GM12878 (cell line): Measurements from ENCODE around the gene ELOVL5. TPM values are rescaled to one million over a fixed set of nuclear protein-coding genes. Genes with fewer than 3 reads are reported as not detected.

Experiments used
- ATAC-seq: fragments of 200-7000 bp; cut with Tn5 transposase; 3 replicates; pipeline ENCODE4 v1.9.1; 2020; ENCODE audit warnings: mild to moderate bottlenecking, moderate library complexity
- BruUV-seq: library from RNA; stranded (reverse); fragments of 400-500 nt; replicated peaks from 2 replicates; lab custom pipeline; 2021; lab: Mats Ljungman, UMichigan
- CTCF ChIA-PET: fragments of 300-600 bp; sonication (Branson Sonifier 250); formaldehyde crosslinking; extraction: SDS; loops from one replicate; lab custom pipeline; 2021; ENCODE audit warnings: inconsistent platforms; lab: Yijun Ruan, JAX
- POLR2A ChIA-PET: fragments of 350-600 bp; formaldehyde crosslinking; extraction: SDS; loops from one replicate; lab custom pipeline; 2021; ENCODE audit warnings: inconsistent platforms; lab: Charles Lee
- RAD21 ChIA-PET: fragments of 300-600 bp; sonication (Branson Sonifier 250); formaldehyde crosslinking; loops from one replicate; lab custom pipeline; 2023; ENCODE audit warnings: antibody characterized with exemption; ENCODE audit not compliant: unreplicated experiment; lab: Charles Lee
- SMC1A ChIA-PET: fragments of 300-600 bp; sonication (Branson Sonifier 250); formaldehyde crosslinking; loops from one replicate; lab custom pipeline; 2023; ENCODE audit not compliant: unreplicated experiment, uncharacterized antibody; lab: Charles Lee
- DNase-seq: peaks from one replicate; pipeline ENCODE4 v3.0.0-alpha.2; 2011; ENCODE audit warnings: low read depth, low spot score
- FAIRE-seq: peaks from 3 replicates; lab custom pipeline; 2011; peaks lifted over from hg19 to GRCh38; lab: Jason Lieb, UNC
- H2AFZ ChIP-seq: 2 replicates; pipeline ENCODE4 v1.6.0; 2011; ENCODE audit warnings: low read depth, low read length, control low read depth; ENCODE audit not compliant: control insufficient read depth
- H3K27ac ChIP-seq: 2 replicates; pipeline ENCODE4 v1.5.1; 2011; ENCODE audit warnings: control low read depth; ENCODE audit not compliant: control insufficient read depth, insufficient read depth
- H3K27me3 ChIP-seq, 2 experiments: replicated peaks in 1 of 2; 2 replicates each; pipeline versions ENCODE4 v1.6.0 to v1.6.1; 2011; ENCODE audit warnings: low read length in 1 of 2; ENCODE audit not compliant: control insufficient read depth in 2 of 2, insufficient read depth in 2 of 2
- H3K36me3 ChIP-seq, 2 experiments: 2 replicates each; pipeline ENCODE4 v1.5.1; 2011; ENCODE audit warnings: low read length in 1 of 2; ENCODE audit not compliant: control insufficient read depth in 2 of 2, insufficient read depth in 2 of 2
- H3K4me1 ChIP-seq: 2 replicates; pipeline ENCODE4 v1.6.1; 2011; ENCODE audit warnings: mild to moderate bottlenecking, low read length, moderate library complexity, mixed read lengths; ENCODE audit not compliant: control insufficient read depth, insufficient read depth
- H3K4me2 ChIP-seq: 2 replicates; pipeline ENCODE4 v1.6.0; 2011; ENCODE audit warnings: control low read depth; ENCODE audit not compliant: control insufficient read depth, insufficient read depth
- H3K4me3 ChIP-seq: fragments of 200-600 bp; sonication (generic); 2 replicates; pipeline ENCODE4 v1.5.1; 2016
- H3K79me2 ChIP-seq: 2 replicates; pipeline ENCODE4 v1.6.0; 2011; ENCODE audit warnings: low read length; ENCODE audit not compliant: control insufficient read depth, insufficient read depth
- H3K9ac ChIP-seq: 2 replicates; pipeline ENCODE4 v1.8.0; 2011; ENCODE audit warnings: low read length, control low read depth, mixed read lengths; ENCODE audit not compliant: control insufficient read depth, insufficient read depth
- H3K9me3 ChIP-seq: replicated peaks from 3 replicates; pipeline ENCODE4 v1.5.1; 2011; ENCODE audit warnings: mild to moderate bottlenecking, low read length; ENCODE audit not compliant: control insufficient read depth, insufficient read depth
- H4K20me1 ChIP-seq: 2 replicates; pipeline ENCODE4 v1.6.0; 2011; ENCODE audit not compliant: control insufficient read depth, insufficient read depth
- CBX3 ChIP-seq: fragments of 200-600 bp; sonication (generic); IDR thresholded peaks from 2 replicates; pipeline ENCODE4 v1.6.1; 2016; ENCODE audit warnings: low read depth, borderline replicate concordance
- CREM ChIP-seq: IDR thresholded peaks from 2 replicates; pipeline ENCODE4 v1.6.1; 2014; ENCODE audit warnings: antibody characterized with exemption, low read depth
- EGR1 ChIP-seq, 2 experiments: IDR thresholded peaks; 1 replicate in 1 of 2; 2 replicates in 1 of 2; pipeline ENCODE4 v1.6.1; 2011 to 2012; ENCODE audit warnings: low read depth in 2 of 2, low read length in 2 of 2, borderline replicate concordance in 1 of 2, mild to moderate bottlenecking in 1 of 2, moderate library complexity in 1 of 2
- EZH2 ChIP-seq: IDR thresholded peaks from 2 replicates; pipeline ENCODE4 v1.6.1; 2012; ENCODE audit warnings: low read depth, mild to moderate bottlenecking, control low read depth, inconsistent platforms, low read length, borderline replicate concordance; ENCODE audit not compliant: control insufficient read depth
- IKZF1 ChIP-seq: fragments of 450-650 bp; conservative IDR thresholded peaks from 2 replicates; pipeline ENCODE4 v1.6.1; 2017; ENCODE audit warnings: antibody characterized with exemption, mild to moderate bottlenecking
- SIN3A ChIP-seq: IDR thresholded peaks from 2 replicates; pipeline ENCODE4 v1.6.1; 2012; ENCODE audit warnings: low read depth, low read length, improper control_type of control experiment
- SRF ChIP-seq, 2 experiments: IDR thresholded peaks; 2 replicates each; pipeline ENCODE4 v1.6.1; 2011; ENCODE audit warnings: low read depth in 2 of 2, low read length in 2 of 2, mild to moderate bottlenecking in 1 of 2, moderate library complexity in 1 of 2
- ZNF24 ChIP-seq: fragments of 450-650 bp; IDR thresholded peaks from 2 replicates; pipeline ENCODE4 v1.6.1; 2017; ENCODE audit warnings: antibody characterized with exemption, mild to moderate bottlenecking
- WGBS: methylation state at CpG from one replicate; pipeline ENCODE4 v1.1.6; 2016; ENCODE audit warnings: low lambda C conversion rate; ENCODE audit not compliant: insufficient replicate concordance, insufficient coverage; ENCODE audit errors: missing lambda C conversion rate; 5-methylcytosine and 5-hydroxymethylcytosine counted together
- in situ Hi-C: fragments of 300-500 bp; cut with MboI; formaldehyde crosslinking; loops from 9 replicates; pipeline ENCODE4 v1.14.3; 2018; ENCODE audit warnings: mixed read lengths
- intact Hi-C: fragments of 100-400 bp; cut with micrococcal nuclease; formaldehyde crosslinking; loops from one replicate; pipeline ENCODE4 v1.14.2; 2022; ENCODE audit not compliant: unreplicated experiment
- polyA plus RNA-seq, 11 experiments: library from polyadenylated mRNA; depleted of rRNA in 4 of 11; unstranded in 6 of 11; stranded (reverse) in 5 of 11; fragments of >200 nt; fragmentation: Nextera tagmentation in 4 of 11; fragmentation: Illumina TruSeq in 1 of 11; extraction: Ambion mirVana in 4 of 11; extraction: Trizol in 1 of 11; gene quantifications; 1 replicate in 1 of 11; 2 replicates in 10 of 11; pipeline versions ENCODE4 v1.2.1 to v1.2.3, GENCODE V29; 2011 to 2016; ENCODE audit warnings: inconsistent platforms in 2 of 11, missing spikeins in 2 of 11, low read depth in 1 of 11
- total RNA-seq, 4 experiments: library from RNA; depleted of rRNA in 3 of 4; stranded (reverse); fragments of >200 nt in 3 of 4; fragmentation: Illumina TruSeq in 1 of 4; extraction: Trizol in 1 of 4; gene quantifications; 2 replicates each; pipeline versions ENCODE4 v1.2.1 to v1.2.3, GENCODE V29; 2013 to 2021
- TF ChIP-seq, protein P1 (sequence below): IDR thresholded peaks from 2 replicates; pipeline ENCODE4 v1.6.1; 2012; ENCODE audit warnings: improper control_type of control experiment, low read depth, low read length; ENCODE audit not compliant: insufficient replicate concordance
- TF ChIP-seq, protein P2 (sequence below): IDR thresholded peaks from 2 replicates; pipeline ENCODE4 v1.6.1; 2012; ENCODE audit warnings: low read depth, low read length, improper control_type of control experiment
- TF ChIP-seq, protein P3 (sequence below): fragments of 450-650 bp; IDR thresholded peaks from 2 replicates; pipeline ENCODE4 v1.6.1; 2017; ENCODE audit warnings: mild to moderate bottlenecking, low read depth, inconsistent platforms; ENCODE audit not compliant: poor library complexity, severe bottlenecking

The ELOVL5 gene
- total and polyA plus RNA-seq, 10 of the 15 experiments (the other 5 are each of a cell fraction or from before 2014, with no cell fraction given) = 156 to 241 (median 196) TPM

DNA sequence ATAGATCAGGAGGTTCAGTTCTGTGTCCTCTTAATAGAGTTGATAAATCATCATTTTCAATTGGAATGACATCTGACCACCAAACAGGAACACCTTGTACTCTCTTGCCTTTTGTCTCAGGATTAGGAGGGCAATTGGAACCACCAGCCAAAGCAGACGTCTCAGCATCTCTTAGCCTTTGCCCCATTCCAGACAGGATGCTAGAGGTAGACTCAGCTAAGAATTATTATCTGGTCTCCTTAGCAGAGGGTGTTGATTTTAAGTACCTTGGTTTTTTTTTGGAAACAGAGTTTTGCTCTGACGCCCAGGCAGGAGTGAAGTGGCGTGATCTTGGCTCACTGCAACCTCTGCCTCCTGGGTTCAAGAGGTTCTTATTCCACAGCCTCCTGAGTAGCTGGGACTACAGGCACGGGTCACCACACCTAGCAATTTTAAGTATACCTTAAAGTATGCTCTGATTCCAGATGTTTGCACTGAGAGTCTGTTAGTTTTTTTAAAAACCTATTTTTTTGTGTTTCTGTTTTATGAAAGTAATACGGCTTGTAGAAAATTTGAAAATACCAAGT, 28.0 kb upstream of the ELOVL5 start:
- RAD21 ChIA-PET = no interaction called here
- TF ChIP-seq CREM (no peak), ZNF24 (no peak), CBX3 (no peak), SIN3A (no peak), EGR1 (IDR thresholded peaks at IDR 0.05; ENCODE audit: borderline replicate concordance in 1 of 2, low read depth in 2 of 2, low read length in 2 of 2) (no peak), IKZF1 (no peak), SRF (IDR thresholded peaks at IDR 0.05; ENCODE audit: low read depth in 2 of 2, low read length in 2 of 2) (no peak), EZH2 (no peak)
- TF ChIP-seq, protein P1, sequence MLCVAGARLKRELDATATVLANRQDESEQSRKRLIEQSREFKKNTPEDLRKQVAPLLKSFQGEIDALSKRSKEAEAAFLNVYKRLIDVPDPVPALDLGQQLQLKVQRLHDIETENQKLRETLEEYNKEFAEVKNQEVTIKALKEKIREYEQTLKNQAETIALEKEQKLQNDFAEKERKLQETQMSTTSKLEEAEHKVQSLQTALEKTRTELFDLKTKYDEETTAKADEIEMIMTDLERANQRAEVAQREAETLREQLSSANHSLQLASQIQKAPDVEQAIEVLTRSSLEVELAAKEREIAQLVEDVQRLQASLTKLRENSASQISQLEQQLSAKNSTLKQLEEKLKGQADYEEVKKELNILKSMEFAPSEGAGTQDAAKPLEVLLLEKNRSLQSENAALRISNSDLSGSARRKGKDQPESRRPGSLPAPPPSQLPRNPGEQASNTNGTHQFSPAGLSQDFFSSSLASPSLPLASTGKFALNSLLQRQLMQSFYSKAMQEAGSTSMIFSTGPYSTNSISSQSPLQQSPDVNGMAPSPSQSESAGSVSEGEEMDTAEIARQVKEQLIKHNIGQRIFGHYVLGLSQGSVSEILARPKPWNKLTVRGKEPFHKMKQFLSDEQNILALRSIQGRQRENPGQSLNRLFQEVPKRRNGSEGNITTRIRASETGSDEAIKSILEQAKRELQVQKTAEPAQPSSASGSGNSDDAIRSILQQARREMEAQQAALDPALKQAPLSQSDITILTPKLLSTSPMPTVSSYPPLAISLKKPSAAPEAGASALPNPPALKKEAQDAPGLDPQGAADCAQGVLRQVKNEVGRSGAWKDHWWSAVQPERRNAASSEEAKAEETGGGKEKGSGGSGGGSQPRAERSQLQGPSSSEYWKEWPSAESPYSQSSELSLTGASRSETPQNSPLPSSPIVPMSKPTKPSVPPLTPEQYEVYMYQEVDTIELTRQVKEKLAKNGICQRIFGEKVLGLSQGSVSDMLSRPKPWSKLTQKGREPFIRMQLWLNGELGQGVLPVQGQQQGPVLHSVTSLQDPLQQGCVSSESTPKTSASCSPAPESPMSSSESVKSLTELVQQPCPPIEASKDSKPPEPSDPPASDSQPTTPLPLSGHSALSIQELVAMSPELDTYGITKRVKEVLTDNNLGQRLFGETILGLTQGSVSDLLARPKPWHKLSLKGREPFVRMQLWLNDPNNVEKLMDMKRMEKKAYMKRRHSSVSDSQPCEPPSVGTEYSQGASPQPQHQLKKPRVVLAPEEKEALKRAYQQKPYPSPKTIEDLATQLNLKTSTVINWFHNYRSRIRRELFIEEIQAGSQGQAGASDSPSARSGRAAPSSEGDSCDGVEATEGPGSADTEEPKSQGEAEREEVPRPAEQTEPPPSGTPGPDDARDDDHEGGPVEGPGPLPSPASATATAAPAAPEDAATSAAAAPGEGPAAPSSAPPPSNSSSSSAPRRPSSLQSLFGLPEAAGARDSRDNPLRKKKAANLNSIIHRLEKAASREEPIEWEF = no peak
- TF ChIP-seq, protein P2, sequence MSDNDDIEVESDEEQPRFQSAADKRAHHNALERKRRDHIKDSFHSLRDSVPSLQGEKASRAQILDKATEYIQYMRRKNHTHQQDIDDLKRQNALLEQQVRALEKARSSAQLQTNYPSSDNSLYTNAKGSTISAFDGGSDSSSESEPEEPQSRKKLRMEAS = no peak
- TF ChIP-seq, protein P3, sequence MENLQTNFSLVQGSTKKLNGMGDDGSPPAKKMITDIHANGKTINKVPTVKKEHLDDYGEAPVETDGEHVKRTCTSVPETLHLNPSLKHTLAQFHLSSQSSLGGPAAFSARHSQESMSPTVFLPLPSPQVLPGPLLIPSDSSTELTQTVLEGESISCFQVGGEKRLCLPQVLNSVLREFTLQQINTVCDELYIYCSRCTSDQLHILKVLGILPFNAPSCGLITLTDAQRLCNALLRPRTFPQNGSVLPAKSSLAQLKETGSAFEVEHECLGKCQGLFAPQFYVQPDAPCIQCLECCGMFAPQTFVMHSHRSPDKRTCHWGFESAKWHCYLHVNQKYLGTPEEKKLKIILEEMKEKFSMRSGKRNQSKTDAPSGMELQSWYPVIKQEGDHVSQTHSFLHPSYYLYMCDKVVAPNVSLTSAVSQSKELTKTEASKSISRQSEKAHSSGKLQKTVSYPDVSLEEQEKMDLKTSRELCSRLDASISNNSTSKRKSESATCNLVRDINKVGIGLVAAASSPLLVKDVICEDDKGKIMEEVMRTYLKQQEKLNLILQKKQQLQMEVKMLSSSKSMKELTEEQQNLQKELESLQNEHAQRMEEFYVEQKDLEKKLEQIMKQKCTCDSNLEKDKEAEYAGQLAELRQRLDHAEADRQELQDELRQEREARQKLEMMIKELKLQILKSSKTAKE = no peak
- Histone ChIP-seq H4K20me1 (no peaks in the 10 kb centered on the region), H3K4me2 (no peak overlapping the region), H3K4me1 (no peaks in the 10 kb centered on the region), H3K27me3 (no peaks in the 10 kb centered on the region), H3K36me3 (no peaks in the 10 kb centered on the region), H3K4me3 (no peak overlapping the region), H3K79me2 (no peaks in the 10 kb centered on the region), H3K9ac (no peak overlapping the region), H3K27ac (no peak overlapping the region), H2AFZ (no peak overlapping the region), H3K9me3 (no peaks in the 10 kb centered on the region)
- SMC1A ChIA-PET = interaction anchor here (0.7 kb wide), 1 partner anchor 74 kb away, joined by 3 read pairs; no protein-coding TSS in a partner anchor
- FAIRE-seq = no peak
- no peak for DNase-seq
- WGBS = 38% methylated on average over 5 of the region's 5 CpGs
- no TSS peak for BruUV-seq
- in situ Hi-C loops (no loop called here), intact Hi-C loops (no loop called here)
- CTCF ChIA-PET = interaction anchor here (1.0 to 1.6 kb wide), 2 partner anchors 32 to 60 kb away, joined by 3 to 5 read pairs; no protein-coding TSS in a partner anchor
- ATAC-seq = peak; percentile 47
- POLR2A ChIA-PET = no interaction called here
